Spleen (tissue), 7 donors: Measurements from ENCODE around the gene VEGFB.

Source experiments
- POLR2A ChIP-seq, 3 donors: fragments of 450-650 bp; IDR thresholded peaks; one replicate each; pipeline ENCODE4 v1.5.1; 2017; ENCODE audit warnings: antibody characterized with exemption in 3 of 3, mild to moderate bottlenecking in 1 of 3
- POLR2AphosphoS5 ChIP-seq, 3 donors: sonication (generic); formaldehyde crosslinking; IDR thresholded peaks; one replicate each; pipeline ENCODE4 v1.5.1; 2017; ENCODE audit warnings: antibody characterized with exemption in 3 of 3
- TF ChIP-seq, protein P1 (sequence below), 11 experiments: fragments of 200-600 bp in 7 of 11; fragments of 450-650 bp in 4 of 11; sonication (generic) in 4 of 11; IDR thresholded peaks in 8 of 11; conservative IDR thresholded peaks in 3 of 11; 1 replicate in 7 of 11; 2 replicates in 4 of 11; pipeline versions ENCODE4 v1.4.0 to v1.8.0; 2016 to 2021; ENCODE audit warnings: antibody characterized with exemption in 11 of 11, inconsistent platforms in 4 of 11, mild to moderate bottlenecking in 1 of 11
- donor health status: DM: no; HTN: no; CAD: no; lungs with moderate emphysema.
- donor health status: DM: no; HTN: no; CAD: no.
- donor health status: DM: no; HTN: no; CAD: no.

DNA sequence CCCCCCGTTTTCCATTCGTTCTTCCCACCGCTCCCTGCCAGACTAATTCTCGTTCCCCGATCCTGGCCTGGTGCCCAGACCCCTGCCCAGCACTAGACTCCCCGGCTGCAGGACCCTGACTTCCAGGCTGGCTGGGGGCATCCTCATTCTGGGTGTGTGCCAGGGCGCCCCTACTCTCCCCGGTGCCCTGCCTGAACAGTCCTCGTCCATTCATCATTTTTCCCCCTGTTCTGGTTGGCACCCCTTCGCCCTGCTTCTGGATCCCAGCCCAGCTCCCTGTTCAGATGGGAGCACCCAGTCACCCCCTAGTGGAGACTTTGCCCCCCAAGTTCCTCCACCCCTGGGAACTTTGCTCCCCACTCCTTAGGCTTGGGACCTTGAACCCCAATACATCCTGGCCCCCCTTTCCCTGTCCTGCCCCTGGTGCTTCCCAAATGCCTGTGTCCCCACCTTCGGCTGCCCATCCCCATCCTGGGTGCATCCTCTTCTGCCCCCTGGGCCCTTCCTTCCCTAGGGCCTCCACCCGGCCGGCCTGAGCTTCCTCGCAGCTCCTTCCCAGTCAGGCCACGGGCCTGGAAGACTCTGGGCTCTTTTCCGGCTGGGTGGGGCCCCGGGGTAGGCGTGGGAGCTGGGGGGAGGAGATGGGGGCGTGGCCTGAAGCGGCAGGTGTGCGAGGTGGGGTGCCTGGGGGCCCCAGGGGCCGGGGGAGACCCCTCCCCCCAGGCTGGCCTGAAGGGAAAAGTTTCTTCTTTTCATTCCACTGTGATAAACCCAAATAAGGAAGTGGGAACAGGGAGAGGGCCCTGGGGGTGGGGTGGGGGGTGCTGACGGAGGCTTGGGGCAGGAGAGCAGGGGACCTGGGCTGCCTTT lies 17.9 kb downstream of the VEGFB start:
- TF ChIP-seq POLR2A (IDR thresholded peaks at IDR 0.05): no peak
- TF ChIP-seq, protein P1, sequence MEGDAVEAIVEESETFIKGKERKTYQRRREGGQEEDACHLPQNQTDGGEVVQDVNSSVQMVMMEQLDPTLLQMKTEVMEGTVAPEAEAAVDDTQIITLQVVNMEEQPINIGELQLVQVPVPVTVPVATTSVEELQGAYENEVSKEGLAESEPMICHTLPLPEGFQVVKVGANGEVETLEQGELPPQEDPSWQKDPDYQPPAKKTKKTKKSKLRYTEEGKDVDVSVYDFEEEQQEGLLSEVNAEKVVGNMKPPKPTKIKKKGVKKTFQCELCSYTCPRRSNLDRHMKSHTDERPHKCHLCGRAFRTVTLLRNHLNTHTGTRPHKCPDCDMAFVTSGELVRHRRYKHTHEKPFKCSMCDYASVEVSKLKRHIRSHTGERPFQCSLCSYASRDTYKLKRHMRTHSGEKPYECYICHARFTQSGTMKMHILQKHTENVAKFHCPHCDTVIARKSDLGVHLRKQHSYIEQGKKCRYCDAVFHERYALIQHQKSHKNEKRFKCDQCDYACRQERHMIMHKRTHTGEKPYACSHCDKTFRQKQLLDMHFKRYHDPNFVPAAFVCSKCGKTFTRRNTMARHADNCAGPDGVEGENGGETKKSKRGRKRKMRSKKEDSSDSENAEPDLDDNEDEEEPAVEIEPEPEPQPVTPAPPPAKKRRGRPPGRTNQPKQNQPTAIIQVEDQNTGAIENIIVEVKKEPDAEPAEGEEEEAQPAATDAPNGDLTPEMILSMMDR (IDR thresholded peaks at IDR 0.05 in 8 of 11, conservative IDR thresholded peaks at IDR 0.05 in 3 of 11): peak in 5 of 11 experiments; percentile 23 to 45 (median 34)
- peak in 1 of 3 donors; percentile 19 for TF ChIP-seq POLR2AphosphoS5 (IDR thresholded peaks at IDR 0.05)
